HUES64 (cell line): ENCODE data around the gene COPS7A.
"Not testable (repeated sequence)": the region's sequence is repeated elsewhere in the genome, so short reads cannot be mapped to it uniquely, and the experiment has no call there.

Experiments used
- H3K27ac ChIP-seq: 2 replicates; pipeline ENCODE4 v1.7.0; 2013; ENCODE audit warnings: low read depth, low read length, inconsistent platforms
- H3K27me3 ChIP-seq: 2 replicates; pipeline ENCODE4 v1.6.1; 2013; ENCODE audit warnings: mild to moderate bottlenecking, low read length; ENCODE audit not compliant: insufficient read depth
- H3K36me3 ChIP-seq: 2 replicates; pipeline ENCODE4 v1.6.1; 2013; ENCODE audit warnings: mild to moderate bottlenecking, low read length; ENCODE audit not compliant: insufficient read depth
- H3K4me1 ChIP-seq: 2 replicates; pipeline ENCODE4 v1.6.1; 2013; ENCODE audit warnings: mild to moderate bottlenecking, low read length, moderate library complexity; ENCODE audit not compliant: insufficient read depth
- H3K4me3 ChIP-seq: 2 replicates; pipeline ENCODE4 v1.5.1; 2013; ENCODE audit warnings: mild to moderate bottlenecking, low read length, moderate library complexity
- H3K9ac ChIP-seq: 2 replicates; pipeline ENCODE4 v1.6.1; 2013; ENCODE audit warnings: mild to moderate bottlenecking, low read depth, low read length
- H3K9me3 ChIP-seq: 2 replicates; pipeline ENCODE4 v1.6.1; 2013; ENCODE audit warnings: low read depth, low read length; ENCODE audit not compliant: insufficient read depth
- WGBS: fragments of 150-250, 120-280 bp; methylation state at CpG from one replicate; pipeline ENCODE4 v1.1.7; 2013; ENCODE audit warnings: missing lambda C conversion rate; 5-methylcytosine and 5-hydroxymethylcytosine counted together

Gene COPS7A

GRCh38 chr12:6708351-6708750, 15.5 kb upstream of the COPS7A start:
- not testable (repeated sequence) for H3K27me3 ChIP-seq, H3K4me3 ChIP-seq, H3K4me1 ChIP-seq, H3K9ac ChIP-seq, H3K9me3 ChIP-seq, H3K36me3 ChIP-seq, H3K27ac ChIP-seq
- 95% methylated on average over 21 of the region's 21 CpGs for WGBS

GRCh38 chr12:6708960-6709394, 14.9 kb upstream of the COPS7A start:
- no peaks in the 10 kb centered on the region for H3K4me1 ChIP-seq
- H3K27ac ChIP-seq, result no peak overlapping the region

GRCh38 chr12:6716031-6716873, 7.6 kb upstream of the COPS7A start:
- not testable (repeated sequence) for H3K4me1 ChIP-seq, H3K9ac ChIP-seq, H3K36me3 ChIP-seq, H3K9me3 ChIP-seq, H3K27ac ChIP-seq, H3K4me3 ChIP-seq, H3K27me3 ChIP-seq
- WGBS, result 90% methylated on average over 29 of the region's 41 CpGs

More at GRCh38 chr12:6708960-6709394, 14.9 kb upstream of the COPS7A start:
- WGBS, result 94% methylated on average over 16 of the region's 16 CpGs
- no peaks in the 10 kb centered on the region for H3K36me3 ChIP-seq
- no peak overlapping the region for H3K9ac ChIP-seq
- no peaks in the 10 kb centered on the region for H3K27me3 ChIP-seq
- no peak overlapping the region for H3K4me3 ChIP-seq
- no peaks in the 10 kb centered on the region for H3K9me3 ChIP-seq

- 90% methylated on average over 10 of the region's 10 CpGs for WGBS
These were observed 6.9 kb upstream of the COPS7A start for GRCh38 chr12:6716874-6717437.

GRCh38 chr12:6722863-6723262, 983 bp upstream of the COPS7A start:
- Histone ChIP-seq H3K36me3 (peaks cover 5% of the 10 kb centered on the region), H3K4me3 (peak overlapping the region; percentile 70), H3K27me3 (no peaks in the 10 kb centered on the region; the same call in 1 of the 2 replicates), H3K4me1 (no peaks in the 10 kb centered on the region; the same call in 1 of the 2 replicates), H3K9ac (no peak overlapping the region), H3K27ac (no peak overlapping the region), H3K9me3 (no peaks in the 10 kb centered on the region)
- 93% methylated on average over 2 of the region's 3 CpGs for WGBS

More at GRCh38 chr12:6716874-6717437, 6.9 kb upstream of the COPS7A start:
- H3K4me1 ChIP-seq, result no peaks in the 10 kb centered on the region
- H3K27me3 ChIP-seq, result no peaks in the 10 kb centered on the region; the same call in 1 of the 2 replicates
- no peak overlapping the region for H3K9ac ChIP-seq
- H3K36me3 ChIP-seq, result no peaks in the 10 kb centered on the region
- H3K27ac ChIP-seq, result no peak overlapping the region
- no peak overlapping the region for H3K4me3 ChIP-seq
- no peaks in the 10 kb centered on the region for H3K9me3 ChIP-seq

GRCh38 chr12:6724409-6724797, 557 bp downstream of the COPS7A start:
- whole genome bisulfite sequencing, result 22% methylated on average over 10 of the region's 10 CpGs
- H3K27me3 ChIP-seq, result no peaks in the 10 kb centered on the region; the same call in 1 of the 2 replicates
- H3K9me3 ChIP-seq, result no peaks in the 10 kb centered on the region
- peak overlapping the region; percentile 79 for H3K9ac ChIP-seq
- peak overlapping the region; percentile 70 for H3K4me3 ChIP-seq
- peak overlapping the region; percentile 84 for H3K27ac ChIP-seq
- H3K36me3 ChIP-seq, result peaks cover 21% of the 10 kb centered on the region
- no peaks in the 10 kb centered on the region; the same call in 1 of the 2 replicates for H3K4me1 ChIP-seq

- 92% methylated on average over 7 of the region's 7 CpGs for WGBS
These were observed 1.5 kb downstream of the COPS7A start for GRCh38 chr12:6725350-6725749.

GRCh38 chr12:6729186-6729585, 5.3 kb downstream of the COPS7A start:
- Histone ChIP-seq H3K4me3 (no peak overlapping the region), H3K27ac (no peak overlapping the region), H3K9ac (no peak overlapping the region), H3K9me3 (no peaks in the 10 kb centered on the region), H3K36me3 (peaks cover 45% of the 10 kb centered on the region), H3K4me1 (no peaks in the 10 kb centered on the region; the same call in 1 of the 2 replicates), H3K27me3 (no peaks in the 10 kb centered on the region)
- 95% methylated on average over 18 of the region's 18 CpGs for WGBS

More at GRCh38 chr12:6725350-6725749, 1.5 kb downstream of the COPS7A start:
- Histone ChIP-seq H3K27me3 (no peaks in the 10 kb centered on the region; the same call in 1 of the 2 replicates), H3K9ac (no peak overlapping the region), H3K4me3 (no peak overlapping the region), H3K4me1 (no peaks in the 10 kb centered on the region; the same call in 1 of the 2 replicates), H3K9me3 (no peaks in the 10 kb centered on the region), H3K36me3 (peaks cover 30% of the 10 kb centered on the region), H3K27ac (no peak overlapping the region)

- Histone ChIP-seq H3K9ac (no peak overlapping the region), H3K9me3 (no peaks in the 10 kb centered on the region), H3K4me1 (no peaks in the 10 kb centered on the region), H3K4me3 (no peak overlapping the region), H3K27me3 (no peaks in the 10 kb centered on the region), H3K36me3 (peaks cover 45% of the 10 kb centered on the region), H3K27ac (no peak overlapping the region)
- 94% methylated on average over 8 of the region's 8 CpGs for WGBS
These were observed 6.3 kb downstream of the COPS7A start for GRCh38 chr12:6730169-6730568.

- WGBS, result 94% methylated on average over 10 of the region's 10 CpGs
- no peaks in the 10 kb centered on the region for H3K9me3 ChIP-seq
- no peak overlapping the region for H3K27ac ChIP-seq
- no peaks in the 10 kb centered on the region for H3K27me3 ChIP-seq
- H3K9ac ChIP-seq, result no peak overlapping the region
- no peak overlapping the region for H3K4me3 ChIP-seq
- H3K36me3 ChIP-seq, result peaks cover 21% of the 10 kb centered on the region
- peaks cover 4% of the 10 kb centered on the region; the same call in 1 of the 2 replicates for H3K4me1 ChIP-seq
These were observed 10.9 kb downstream of the COPS7A start for GRCh38 chr12:6734506-6735387.
